Esophagus squamous epithelium (tissue), 5 donors: ENCODE data around the gene FLVCR1. TPM values are rescaled to one million over a fixed set of nuclear protein-coding genes. Genes with fewer than 3 reads are reported as not detected.
"Not testable (repeated sequence)": the region's sequence is repeated elsewhere in the genome, so short reads cannot be mapped to it uniquely, and the experiment has no call there.

Source experiments
- DNase-seq: peaks from one replicate; lab custom pipeline; 2025; lab: John Stamatoyannopoulos, UW
- H3K27ac ChIP-seq, 4 donors: fragments of 200-600 bp; sonication (generic); one replicate each; pipeline ENCODE4 v1.5.1; 2016 to 2019; ENCODE audit warnings: mild to moderate bottlenecking in 1 of 4
- H3K27me3 ChIP-seq, 4 donors: fragments of 200-600 bp; sonication (generic); 1 replicate in 3 of 4; 2 replicates in 1 of 4; pipeline versions ENCODE4 v1.5.1 to v1.6.0; 2017 to 2021; ENCODE audit warnings: antibody characterized with exemption in 1 of 4
- H3K36me3 ChIP-seq, 3 donors: fragments of 200-600 bp; sonication (generic); one replicate each; pipeline ENCODE4 v1.5.1; 2016 to 2019
- H3K4me1 ChIP-seq, 3 donors: fragments of 200-600 bp; sonication (generic); one replicate each; pipeline ENCODE4 v1.5.1; 2017 to 2019
- H3K4me3 ChIP-seq, 4 donors: fragments of 200-600 bp; sonication (generic); 1 replicate in 3 of 4; 2 replicates in 1 of 4; pipeline ENCODE4 v1.5.1; 2016 to 2019; ENCODE audit warnings: mild to moderate bottlenecking in 2 of 4, moderate library complexity in 1 of 4
- H3K9me3 ChIP-seq, 3 donors: fragments of 200-600 bp; sonication (generic); one replicate each; pipeline ENCODE4 v1.5.1; 2016 to 2019
- POLR2A ChIP-seq, 4 donors: fragments of 450-650 bp; IDR thresholded peaks; one replicate each; pipeline ENCODE4 v1.6.1; 2017; ENCODE audit warnings: antibody characterized with exemption in 4 of 4, mild to moderate bottlenecking in 4 of 4, moderate library complexity in 3 of 4
- WGBS, 2 donors: methylation state at CpG; one replicate each; pipeline ENCODE4 v1.1.5; 2018; 5-methylcytosine and 5-hydroxymethylcytosine counted together
- intact Hi-C: fragments of 100-400 bp; cut with DNase I; formaldehyde crosslinking; loops from one replicate; pipeline ENCODE4 v1.15.0; 2022
- total RNA-seq, 4 donors: library from RNA; depleted of rRNA; stranded (reverse); fragments of >200 nt; gene quantifications; one replicate each; pipeline ENCODE4 v1.1.0, GENCODE V29; 2016
- TF ChIP-seq, protein P1 (sequence below), 6 experiments: fragments of 450-650 bp in 4 of 6; fragments of 200-600 bp in 2 of 6; sonication (generic) in 2 of 6; IDR thresholded peaks; one replicate each; pipeline ENCODE4 v1.5.1; 2016 to 2019; ENCODE audit warnings: antibody characterized with exemption in 6 of 6, mild to moderate bottlenecking in 4 of 6, moderate library complexity in 4 of 6
- donor health status: DM: yes; HTN: yes; CAD: no.

The FLVCR1 gene
- total RNA-seq, 4 donors from 2014 or later = 2.4 to 8.0 (median 4.3) TPM

DNA sequence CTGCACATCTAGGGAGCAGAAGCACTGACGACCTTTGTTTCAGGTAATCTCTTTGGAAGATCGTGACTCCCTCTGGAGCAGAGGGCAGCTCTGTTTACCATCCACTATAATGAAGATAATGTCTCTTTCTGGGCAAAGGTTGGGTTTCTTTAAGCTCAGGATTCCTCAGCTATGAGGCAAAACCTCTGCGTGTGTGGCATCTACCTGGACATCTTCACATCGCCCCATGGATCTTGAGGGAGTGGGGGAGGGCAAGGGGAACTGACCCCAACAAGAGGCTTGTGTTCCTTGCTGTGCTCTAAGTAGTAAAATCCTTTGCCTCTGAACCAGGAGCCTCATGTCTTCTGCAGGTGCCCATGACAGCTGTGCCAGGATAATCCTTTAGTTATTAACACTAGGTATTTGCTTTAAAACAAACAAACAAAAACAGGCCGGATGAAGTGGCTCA lies 30.2 kb upstream of the FLVCR1 start:
- H3K9me3 ChIP-seq = peaks cover 0 to 19% (median 18%) of the 10 kb centered on the region in 3 donors
- TF ChIP-seq, protein P1, sequence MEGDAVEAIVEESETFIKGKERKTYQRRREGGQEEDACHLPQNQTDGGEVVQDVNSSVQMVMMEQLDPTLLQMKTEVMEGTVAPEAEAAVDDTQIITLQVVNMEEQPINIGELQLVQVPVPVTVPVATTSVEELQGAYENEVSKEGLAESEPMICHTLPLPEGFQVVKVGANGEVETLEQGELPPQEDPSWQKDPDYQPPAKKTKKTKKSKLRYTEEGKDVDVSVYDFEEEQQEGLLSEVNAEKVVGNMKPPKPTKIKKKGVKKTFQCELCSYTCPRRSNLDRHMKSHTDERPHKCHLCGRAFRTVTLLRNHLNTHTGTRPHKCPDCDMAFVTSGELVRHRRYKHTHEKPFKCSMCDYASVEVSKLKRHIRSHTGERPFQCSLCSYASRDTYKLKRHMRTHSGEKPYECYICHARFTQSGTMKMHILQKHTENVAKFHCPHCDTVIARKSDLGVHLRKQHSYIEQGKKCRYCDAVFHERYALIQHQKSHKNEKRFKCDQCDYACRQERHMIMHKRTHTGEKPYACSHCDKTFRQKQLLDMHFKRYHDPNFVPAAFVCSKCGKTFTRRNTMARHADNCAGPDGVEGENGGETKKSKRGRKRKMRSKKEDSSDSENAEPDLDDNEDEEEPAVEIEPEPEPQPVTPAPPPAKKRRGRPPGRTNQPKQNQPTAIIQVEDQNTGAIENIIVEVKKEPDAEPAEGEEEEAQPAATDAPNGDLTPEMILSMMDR (IDR thresholded peaks at IDR 0.05) = no peak
- TF ChIP-seq POLR2A (IDR thresholded peaks at IDR 0.05) = no peak
- WGBS, 2 donors = 41 to 66% methylated on average over 3 of the region's 5 CpGs
- no peak overlapping the region for H3K27ac ChIP-seq
- no peak overlapping the region for H3K4me3 ChIP-seq
- H3K36me3 ChIP-seq = no peaks in the 10 kb centered on the region
- no peak for DNase-seq
- no peaks in the 10 kb centered on the region for H3K27me3 ChIP-seq
- intact Hi-C loops = no loop called here
- no peaks in the 10 kb centered on the region for H3K4me1 ChIP-seq

DNA sequence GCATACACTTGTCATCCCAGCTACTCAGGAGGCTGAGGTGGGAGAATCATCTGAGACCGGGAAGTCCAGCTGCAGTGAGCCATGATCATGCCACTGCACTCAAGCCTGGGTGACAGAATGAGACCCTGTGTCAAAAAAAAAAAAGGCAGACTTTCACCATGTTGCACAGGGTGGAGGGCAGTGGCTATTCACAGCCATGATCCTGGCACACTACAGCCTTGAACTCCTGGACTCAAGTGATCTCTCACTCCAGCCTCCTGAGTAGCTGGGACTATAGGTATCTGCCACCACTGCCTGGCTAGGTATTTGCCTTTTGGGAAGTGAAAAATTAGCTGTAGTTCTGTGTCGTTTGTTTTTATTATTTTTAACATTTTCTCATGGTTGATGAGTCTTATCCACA lies 29.7 kb upstream of the FLVCR1 start:
- intact Hi-C loops = no loop called here
- Histone ChIP-seq H3K36me3 (no peaks in the 10 kb centered on the region), H3K4me3 (no peak overlapping the region), H3K27me3 (no peaks in the 10 kb centered on the region), H3K27ac (no peak overlapping the region), H3K4me1 (no peaks in the 10 kb centered on the region), H3K9me3 (peaks cover 0 to 19% (median 18%) of the 10 kb centered on the region in 3 donors)
- WGBS, 2 donors = 79 to 88% methylated on average over 2 of the region's 2 CpGs
- no peak for DNase-seq
- TF ChIP-seq, protein P1 (IDR thresholded peaks at IDR 0.05) = no peak
- TF ChIP-seq POLR2A (IDR thresholded peaks at IDR 0.05) = no peak

DNA sequence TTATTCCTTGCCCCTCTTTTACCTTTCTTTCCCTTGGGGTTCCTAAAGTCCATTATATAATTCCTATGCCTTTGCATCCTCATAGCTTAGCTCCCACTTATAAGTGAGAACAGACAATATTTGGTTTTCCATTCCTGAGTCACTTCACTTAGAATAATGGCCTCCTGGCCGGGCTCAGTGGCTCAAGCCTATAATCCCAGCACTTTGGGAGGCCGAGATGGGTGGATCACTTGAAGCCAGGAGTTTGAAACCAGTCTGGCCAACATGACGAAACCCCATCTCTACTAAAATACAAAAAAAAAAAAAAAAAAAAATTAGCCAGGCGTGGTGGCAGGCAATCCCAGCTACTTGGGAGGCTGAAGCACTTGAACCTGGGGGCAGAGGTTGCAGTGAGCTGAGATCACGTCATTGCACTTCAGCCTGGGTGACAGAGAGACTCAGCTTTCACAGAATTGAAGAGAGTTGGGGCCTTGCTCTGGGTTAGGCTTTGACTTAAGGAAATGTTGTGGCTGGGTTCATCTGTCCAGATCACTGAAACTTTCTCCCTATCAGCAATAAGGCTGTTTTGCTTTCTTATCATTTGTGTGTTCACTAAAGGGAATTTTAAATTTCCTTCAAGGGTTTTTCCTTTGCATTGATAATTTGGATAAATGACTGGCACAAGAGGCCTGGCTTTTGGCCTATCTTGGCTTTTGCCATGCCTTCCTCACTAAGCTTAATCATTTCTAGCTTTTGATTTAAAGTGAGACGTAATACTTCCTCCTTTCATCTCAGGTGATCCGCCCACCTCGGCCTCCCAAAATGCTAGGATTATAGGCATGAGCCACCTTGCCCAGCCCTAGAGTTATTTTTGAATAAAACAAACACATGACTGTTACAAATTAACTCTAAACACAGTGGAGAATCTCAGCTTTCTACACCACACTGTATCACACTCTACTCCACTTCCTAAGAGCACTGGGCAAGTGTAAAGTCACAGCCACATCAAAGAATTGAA lies 24.6 kb upstream of the FLVCR1 start:
- DNase-seq, H3K27me3 ChIP-seq, H3K36me3 ChIP-seq, H3K27ac ChIP-seq, H3K9me3 ChIP-seq, H3K4me1 ChIP-seq, intact Hi-C loops, H3K4me3 ChIP-seq: not testable (repeated sequence)
- WGBS, 2 donors = 45 to 52% methylated on average over 6 to 8 of the region's 8 CpGs

DNA sequence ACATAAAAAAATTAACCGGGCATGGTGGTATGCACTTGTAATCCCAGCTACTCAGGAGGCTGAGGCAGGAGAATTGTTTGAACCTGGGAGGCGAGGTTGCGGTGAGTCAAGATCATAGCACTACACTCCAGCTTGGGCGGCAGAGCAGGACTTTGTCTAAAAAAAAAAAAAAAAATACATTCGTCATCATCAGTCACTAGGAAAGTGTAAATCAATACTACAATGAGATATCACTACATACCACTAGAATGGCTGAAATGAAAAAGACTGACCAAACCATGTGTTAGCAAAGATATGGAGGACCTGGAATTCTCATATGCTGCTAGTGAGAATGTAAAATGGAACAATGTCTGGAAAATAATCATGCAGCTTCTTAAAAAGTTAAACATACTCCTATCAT lies 19.9 kb upstream of the FLVCR1 start:
- intact Hi-C loops = no loop called here

DNA sequence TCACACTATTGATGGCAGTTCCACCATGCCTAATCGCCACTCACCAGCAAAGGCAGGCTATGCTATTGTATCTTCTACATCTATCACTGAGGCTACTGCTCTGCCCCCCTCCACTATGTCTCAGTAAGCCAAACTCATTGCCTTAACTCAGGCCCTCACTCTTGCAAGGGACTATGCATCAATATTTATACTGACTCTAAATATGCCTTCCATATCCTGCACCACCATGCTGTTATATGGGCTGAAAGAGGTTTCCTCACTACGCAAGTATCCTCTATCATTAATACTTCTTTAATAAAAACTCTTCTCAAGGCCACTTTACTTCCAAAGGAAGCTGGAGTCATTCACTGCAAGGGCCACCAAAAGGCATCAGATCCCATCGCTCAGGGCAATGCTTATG lies 13.6 kb upstream of the FLVCR1 start:
- H3K27ac ChIP-seq, H3K4me1 ChIP-seq, H3K4me3 ChIP-seq, H3K9me3 ChIP-seq, intact Hi-C loops, H3K27me3 ChIP-seq, DNase-seq, H3K36me3 ChIP-seq: not testable (repeated sequence)
- 65 to 75% methylated on average over 3 of the region's 3 CpGs for WGBS, 2 donors

More for the DNA sequence above, 19.9 kb upstream of the FLVCR1 start:
- Histone ChIP-seq H3K4me1 (peaks cover 0 to 5% (median 0%) of the 10 kb centered on the region in 3 donors), H3K36me3 (no peaks in the 10 kb centered on the region), H3K27ac (no peak overlapping the region), H3K27me3 (no peaks in the 10 kb centered on the region), H3K4me3 (no peak overlapping the region), H3K9me3 (no peaks in the 10 kb centered on the region)
- 83 to 91% methylated on average over 5 of the region's 5 CpGs for WGBS, 2 donors
- no peak for TF ChIP-seq POLR2A (IDR thresholded peaks at IDR 0.05)
- TF ChIP-seq, protein P1 (IDR thresholded peaks at IDR 0.05) = no peak
- no peak for DNase-seq

DNA sequence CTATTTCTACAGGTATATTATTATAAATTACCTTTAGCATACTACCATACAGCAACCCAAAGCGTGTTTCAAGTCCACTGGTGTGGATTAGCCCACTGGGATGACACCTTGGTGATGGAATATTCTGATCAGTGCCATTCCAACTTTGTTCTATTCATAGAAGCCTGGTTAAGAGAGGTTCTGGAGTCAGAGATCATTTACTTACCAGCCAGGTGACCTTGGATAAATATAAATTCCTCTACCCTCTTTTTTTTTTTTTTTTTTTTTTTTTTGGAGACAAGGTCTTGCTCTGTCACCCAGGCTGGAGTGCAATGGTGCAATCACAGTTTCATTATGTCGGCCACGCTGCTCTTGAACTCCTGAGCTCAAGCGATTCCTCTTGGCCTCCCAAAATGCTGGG lies 10.5 kb upstream of the FLVCR1 start, which contains the start of gene SPATA45:
Gene SPATA45 (minus strand): TSS at position 101 of the 400 bp plus-strand sequence. CDS start 11,500 bp downstream, outside the sequence.
- no peak for TF ChIP-seq POLR2A (IDR thresholded peaks at IDR 0.05)
- TF ChIP-seq, protein P1 (IDR thresholded peaks at IDR 0.05) = no peak
- no peaks in the 10 kb centered on the region for H3K36me3 ChIP-seq
- H3K4me3 ChIP-seq = no peak within 1 kb of the TSS
- H3K9me3 ChIP-seq = no peaks in the 10 kb centered on the region
- intact Hi-C loops = no loop called here
- no peak within 1 kb of the TSS for H3K27ac ChIP-seq
- no peaks in the 10 kb centered on the region for H3K27me3 ChIP-seq
- DNase-seq = no peak
- no peaks in the 10 kb centered on the region for H3K4me1 ChIP-seq
- 98% methylated on average over 2 to 4 of the region's 4 CpGs for WGBS, 2 donors
